HepG2 (cell line): ENCODE measurements around the gene GNG7. TPM values are rescaled to one million over a fixed set of nuclear protein-coding genes. Genes with fewer than 3 reads are reported as not detected.
A peak's percentile ranks its signal among the peaks of the same experiment; 100 is the strongest.

ENCODE experiments used
- ATAC-seq: fragments of 200-7000 bp; cut with Tn5 transposase; 3 replicates; pipeline ENCODE4 v1.9.1; 2020; ENCODE audit warnings: mild to moderate bottlenecking, moderate library complexity
- BruUV-seq: library from RNA; stranded (reverse); fragments of 400-500 nt; replicated peaks from 2 replicates; lab custom pipeline; 2021; lab: Mats Ljungman, UMichigan
- CTCF ChIA-PET: fragments of 300-600 bp; formaldehyde crosslinking; extraction: SDS; loops from one replicate; lab custom pipeline; 2021; ENCODE audit warnings: low total read pairs, inconsistent platforms, low intra/inter-chr PET ratio; lab: Yijun Ruan, JAX
- POLR2A ChIA-PET: fragments of 350-600 bp; sonication (Branson Sonifier 250); formaldehyde crosslinking; loops from one replicate; lab custom pipeline; 2020; ENCODE audit warnings: antibody characterized with exemption, inconsistent platforms; lab: Yijun Ruan, JAX
- DNase-seq: peaks from one replicate; pipeline ENCODE4 v3.0.0-alpha.2; 2015; ENCODE audit warnings: low spot score
- FAIRE-seq: peaks from 3 replicates; lab custom pipeline; 2011; peaks lifted over from hg19 to GRCh38; lab: Jason Lieb, UNC
- H2AFZ ChIP-seq: one replicate; pipeline ENCODE4 v1.6.1; 2011; ENCODE audit warnings: low read length, inconsistent platforms
- H3K27ac ChIP-seq: fragments of 300-600 bp; 3 replicates; pipeline ENCODE4 v1.8.0; 2011; ENCODE audit warnings: mixed run types, mild to moderate bottlenecking, mixed read lengths, low read length, inconsistent platforms; ENCODE audit not compliant: insufficient read depth; ENCODE audit errors: extremely low read length
- H3K27me3 ChIP-seq, 2 experiments: fragments of 200-600 bp in 1 of 2; 2 replicates in 1 of 2; 3 replicates in 1 of 2; pipeline versions ENCODE4 v1.6.0 to v1.8.0; 2011; ENCODE audit warnings: low read length in 2 of 2, mild to moderate bottlenecking in 2 of 2, moderate library complexity in 2 of 2, inconsistent platforms in 1 of 2; ENCODE audit not compliant: insufficient read depth in 2 of 2, control insufficient read depth in 1 of 2
- H3K36me3 ChIP-seq, 2 experiments: fragments of 200-600 bp in 1 of 2; replicated peaks in 1 of 2; 2 replicates in 1 of 2; 3 replicates in 1 of 2; pipeline versions ENCODE4 v1.5.1 to v1.8.0; 2011; ENCODE audit warnings: low read length in 2 of 2, inconsistent platforms in 1 of 2; ENCODE audit not compliant: insufficient read depth in 2 of 2, control insufficient read depth in 1 of 2
- H3K4me1 ChIP-seq: 2 replicates; pipeline ENCODE4 v1.5.1; 2012; ENCODE audit warnings: low read length, inconsistent platforms; ENCODE audit not compliant: insufficient read depth
- H3K4me2 ChIP-seq: 2 replicates; pipeline ENCODE4 v1.6.0; 2011; ENCODE audit warnings: low read depth, low read length, inconsistent platforms
- H3K4me3 ChIP-seq, 3 experiments: fragments of 200-600 bp in 1 of 3; sonication (generic), shearing (Covaris generic) in 1 of 3; replicated peaks in 1 of 3; 2 replicates each; pipeline ENCODE4 v1.5.1; 2011 to 2016; ENCODE audit warnings: low read length in 3 of 3, inconsistent platforms in 2 of 3, low read depth in 2 of 3, mild to moderate bottlenecking in 2 of 3, control low read depth in 1 of 3, mixed read lengths in 1 of 3; ENCODE audit not compliant: insufficient read depth in 1 of 3
- H3K79me2 ChIP-seq: one replicate; pipeline ENCODE4 v1.6.1; 2011; ENCODE audit warnings: low read length, inconsistent platforms; ENCODE audit not compliant: insufficient read depth
- H3K9ac ChIP-seq: 2 replicates; pipeline ENCODE4 v1.6.0; 2011; ENCODE audit warnings: mild to moderate bottlenecking, low read depth, low read length, inconsistent platforms; ENCODE audit not compliant: insufficient read depth
- H3K9me3 ChIP-seq: 2 replicates; pipeline ENCODE4 v1.5.1; 2012; ENCODE audit warnings: mild to moderate bottlenecking, low read length
- H4K20me1 ChIP-seq: 2 replicates; pipeline ENCODE4 v1.6.0; 2011; ENCODE audit warnings: inconsistent platforms, mild to moderate bottlenecking, low read length, moderate library complexity; ENCODE audit not compliant: insufficient read depth
- CREB1 ChIP-seq, 2 experiments: fragments of 450-650 bp in 1 of 2; IDR thresholded peaks; 2 replicates each; pipeline ENCODE4 v1.6.1; 2016 to 2017; ENCODE audit warnings: control low read depth in 1 of 2, mild to moderate bottlenecking in 1 of 2, missing compliant biosample characterization in 1 of 2, missing genetic modification characterization in 1 of 2
- ESRRA ChIP-seq: sonication (generic); formaldehyde crosslinking; IDR thresholded peaks from 2 replicates; pipeline ENCODE4 v1.5.1; 2020; ENCODE audit warnings: mild to moderate bottlenecking, low read depth, missing genetic modification reagents
- MBD4 ChIP-seq: IDR thresholded peaks from 2 replicates; pipeline ENCODE4 v1.6.1; 2012; ENCODE audit warnings: low read length, inconsistent platforms, borderline replicate concordance
- MZF1 ChIP-seq: sonication (generic); formaldehyde crosslinking; IDR thresholded peaks from 2 replicates; pipeline ENCODE4 v1.8.1; 2023; ENCODE audit warnings: mild to moderate bottlenecking, missing genetic modification reagents, borderline replicate concordance
- RBAK ChIP-seq: sonication (generic); formaldehyde crosslinking; IDR thresholded peaks from 2 replicates; pipeline ENCODE4 v1.5.1; 2020; ENCODE audit warnings: mild to moderate bottlenecking, missing genetic modification reagents
- TFAP4 ChIP-seq: sonication (generic); IDR thresholded peaks from 2 replicates; pipeline ENCODE4 v1.6.1; 2016; ENCODE audit warnings: low read depth, borderline replicate concordance
- TIGD3 ChIP-seq: sonication (generic); formaldehyde crosslinking; IDR thresholded peaks from 2 replicates; pipeline ENCODE4 v1.5.1; 2020; ENCODE audit warnings: mild to moderate bottlenecking, missing genetic modification reagents, borderline replicate concordance
- ZNF24 ChIP-seq: fragments of 450-650 bp; IDR thresholded peaks from 2 replicates; pipeline ENCODE4 v1.6.1; 2017; ENCODE audit warnings: antibody characterized with exemption, mild to moderate bottlenecking
- ZNF282 ChIP-seq: fragments of 450-650 bp; IDR thresholded peaks from 2 replicates; pipeline ENCODE4 v1.6.1; 2018; ENCODE audit not compliant: partially characterized antibody
- ZSCAN12 ChIP-seq: sonication (generic); formaldehyde crosslinking; IDR thresholded peaks from 2 replicates; pipeline ENCODE4 v1.9.0; 2021; ENCODE audit warnings: mild to moderate bottlenecking, missing genetic modification reagents
- WGBS: methylation state at CpG from one replicate; pipeline ENCODE4 v1.1.6; 2017; ENCODE audit warnings: low lambda C conversion rate; 5-methylcytosine and 5-hydroxymethylcytosine counted together
- in situ Hi-C: cut with HindIII; loops from 2 replicates; pipeline ENCODE4 v1.10.0; 2017; ENCODE audit warnings: low pct_unique_long_range_greater_than_20kb; ENCODE audit not compliant: extremely low pct_ligation_motif_present
- intact Hi-C: fragments of 100-400 bp; cut with micrococcal nuclease; formaldehyde crosslinking; loops from one replicate; pipeline ENCODE4 v1.10.0; 2022; ENCODE audit not compliant: unreplicated experiment
- polyA plus RNA-seq, 8 experiments: library from polyadenylated mRNA; depleted of rRNA in 3 of 8; stranded (reverse) in 7 of 8; unstranded in 1 of 8; fragments of >200 nt; fragmentation: Illumina TruSeq in 4 of 8; extraction: Trizol in 4 of 8; gene quantifications; 2 replicates each; pipeline versions ENCODE4 v1.2.1 to v1.2.3, GENCODE V29; 2011 to 2016; ENCODE audit warnings: low read depth in 4 of 8, missing spikeins in 1 of 8, mixed read lengths in 1 of 8; ENCODE audit not compliant: insufficient read depth in 1 of 8
- total RNA-seq, 5 experiments: library from RNA; depleted of rRNA; stranded (reverse); fragments of >200 nt; fragmentation: Illumina TruSeq; extraction: Trizol; gene quantifications; 2 replicates each; pipeline ENCODE4 v1.2.3, GENCODE V29; 2016; ENCODE audit warnings: low read depth in 1 of 5

The GNG7 gene
- total and polyA plus RNA-seq, 2 of the 13 experiments (the other 11 are each of a cell fraction or from before 2014, with no cell fraction given) = 1.4 to 3.3 TPM

- no peaks in the 10 kb centered on the region for H3K4me1 ChIP-seq
- ATAC-seq (no peak), FAIRE-seq (no peak), DNase-seq (no peak)
- H3K79me2 ChIP-seq = no peaks in the 10 kb centered on the region
- no peak overlapping the region for H3K4me2 ChIP-seq
- H3K4me3 ChIP-seq = no peak overlapping the region
- no peaks in the 10 kb centered on the region for H3K36me3 ChIP-seq
- peaks cover 8% of the 10 kb centered on the region for H3K9me3 ChIP-seq
- H4K20me1 ChIP-seq = no peaks in the 10 kb centered on the region
- CTCF ChIA-PET = no interaction called here
- POLR2A ChIA-PET = no interaction called here
- TF ChIP-seq ZSCAN12 = no peak
- no peak for TF ChIP-seq ZNF282
- TF ChIP-seq MBD4 = no peak
- TF ChIP-seq RBAK (CRISPR knock-in tag) = no peak
- TF ChIP-seq ZNF24 = 0 out of 2 replicates have a peak, but pooled peaks have one; percentile 29
- TF ChIP-seq MZF1 = no peak
- TF ChIP-seq TFAP4 = no peak
- TF ChIP-seq, all 625 proteins: peak for 1
- 0% methylated on average over 1 of the region's 5 CpGs for WGBS
- intact Hi-C loops (no loop called here), in situ Hi-C loops (no loop called here)
- Histone ChIP-seq H3K9ac (no peak overlapping the region), H3K27me3 (peaks cover 0 to 24% of the 10 kb centered on the region in 2 experiments; a peak in 2 of 5 replicates), H2AFZ (no peak overlapping the region), H3K27ac (no peak overlapping the region)
- no TSS peak for BruUV-seq
These were observed 9.3 kb upstream of the GNG7 start for GRCh38 chr19:2711875-2712205.

- Histone ChIP-seq H3K27ac (no peak overlapping the region), H2AFZ (no peak overlapping the region), H3K27me3 (peaks cover 0 to 24% of the 10 kb centered on the region in 2 experiments; a peak in 2 of 5 replicates), H3K4me3 (no peak overlapping the region), H3K79me2 (no peaks in the 10 kb centered on the region), H3K4me1 (no peaks in the 10 kb centered on the region), H4K20me1 (no peaks in the 10 kb centered on the region), H3K9me3 (peaks cover 8% of the 10 kb centered on the region), H3K36me3 (no peaks in the 10 kb centered on the region), H3K4me2 (no peak overlapping the region), H3K9ac (no peak overlapping the region)
- DNase-seq (no peak), ATAC-seq (peak; percentile 33; the same call in 1 of the 3 replicates), FAIRE-seq (no peak)
- WGBS = 30% methylated on average over 16 of the region's 17 CpGs
- no TSS peak for BruUV-seq
- in situ Hi-C loops = no loop called here
- ChIA-PET POLR2A (no interaction called here), CTCF (no interaction called here)
- intact Hi-C loops = no loop called here
- TF ChIP-seq CREB1 (IDR thresholded peaks at IDR 0.05) (peak; percentile 45; the same call in 1 of the 2 replicates), CREB1 (CRISPR knock-in tag; IDR thresholded peaks at IDR 0.05) (no peak), TIGD3 (CRISPR knock-in tag) (no peak), ESRRA (CRISPR knock-in tag) (no peak)
These were observed 8.8 kb upstream of the GNG7 start for GRCh38 chr19:2711172-2711874.
